Activated CD8-positive, alpha-beta memory T cell treated with anti-CD3 and anti-CD28 coated beads, Interleukin-2, amount 50 U/mL, for 4 hours (primary cell): ENCODE data around the gene KCNJ18.
"Not testable (repeated sequence)": the region's sequence is repeated elsewhere in the genome, so short reads cannot be mapped to it uniquely, and the experiment has no call there.

Experiments used
- DNase-seq: peaks from one replicate; pipeline ENCODE4 v3.0.0-alpha.2; 2020

The KCNJ18 gene

GRCh38 chr17:21691883-21692703 is at the start of gene KCNJ18:
TSS of gene KCNJ18 (plus strand) at chr17:21692523. CDS start at chr17:21702787, 10,264 bp downstream.
- not testable (repeated sequence) for DNase-seq

- not testable (repeated sequence) for DNase-seq
Measured at GRCh38 chr17:21648125-21648524, 44.2 kb upstream of the KCNJ18 start.

- not testable (repeated sequence) for DNase-seq
Measured at GRCh38 chr17:21650043-21650442, 42.3 kb upstream of the KCNJ18 start.

GRCh38 chr17:21652049-21652448 is 40.3 kb upstream of the KCNJ18 start:
- not testable (repeated sequence) for DNase-seq

GRCh38 chr17:21653211-21653610 is 39.1 kb upstream of the KCNJ18 start:
- DNase-seq = not testable (repeated sequence)

GRCh38 chr17:21656518-21657309 is 35.6 kb upstream of the KCNJ18 start:
- not testable (repeated sequence) for DNase-seq

GRCh38 chr17:21659635-21660034 is 32.7 kb upstream of the KCNJ18 start:
- DNase-seq = not testable (repeated sequence)

- not testable (repeated sequence) for DNase-seq
Measured at GRCh38 chr17:21661455-21661854, 30.9 kb upstream of the KCNJ18 start.

GRCh38 chr17:21663166-21663565 is 29.2 kb upstream of the KCNJ18 start:
- DNase-seq = not testable (repeated sequence)

- not testable (repeated sequence) for DNase-seq
Measured at GRCh38 chr17:21663614-21664474, 28.5 kb upstream of the KCNJ18 start.

- not testable (repeated sequence) for DNase-seq
Measured at GRCh38 chr17:21665171-21665570, 27.2 kb upstream of the KCNJ18 start.

GRCh38 chr17:21665935-21666493 is 26.3 kb upstream of the KCNJ18 start:
- DNase-seq = not testable (repeated sequence)

GRCh38 chr17:21666711-21667412 is 25.5 kb upstream of the KCNJ18 start:
- not testable (repeated sequence) for DNase-seq

GRCh38 chr17:21667413-21668117 is 24.8 kb upstream of the KCNJ18 start:
- not testable (repeated sequence) for DNase-seq

GRCh38 chr17:21668118-21668488 is 24.2 kb upstream of the KCNJ18 start:
- not testable (repeated sequence) for DNase-seq

- not testable (repeated sequence) for DNase-seq
Measured at GRCh38 chr17:21668746-21669508, 23.4 kb upstream of the KCNJ18 start.

- not testable (repeated sequence) for DNase-seq
Measured at GRCh38 chr17:21669616-21670360, 22.5 kb upstream of the KCNJ18 start.

GRCh38 chr17:21670361-21671155 is 21.8 kb upstream of the KCNJ18 start:
- DNase-seq = not testable (repeated sequence)

- DNase-seq = not testable (repeated sequence)
Measured at GRCh38 chr17:21671437-21671836, 20.9 kb upstream of the KCNJ18 start.
